ENCODE data around the gene CHST3. TPM values are rescaled to one million over a fixed set of nuclear protein-coding genes. Genes with fewer than 3 reads are reported as not detected.
"Not testable (repeated sequence)": the region's sequence is repeated elsewhere in the genome, so short reads cannot be mapped to it uniquely, and the experiment has no call there.

Gene CHST3
- 26.6 and 29.9 TPM in 2 replicates for total RNA-seq (2014; rRNA removed; shearing (Covaris generic))

GRCh38 chr10:71964098-71964742 is at the start of gene CHST3:
Gene CHST3, plus strand, starts transcription at chr10:71964395. Its CDS starts 41,448 bp downstream, at chr10:72005843.
- DNase-seq (ENCODE audit: low spot score), result peak; percentile 27
- in situ Hi-C loops (cut with HindIII; ENCODE audit: low sequenced_read_pairs), result no loop called here

GRCh38 chr10:71916827-71917226 is 47.4 kb upstream of the CHST3 start:
- in situ Hi-C loops (cut with HindIII; ENCODE audit: low sequenced_read_pairs), result no loop called here
- DNase-seq (ENCODE audit: low spot score), result no peak

GRCh38 chr10:71918992-71919391 is 45.2 kb upstream of the CHST3 start:
- DNase-seq (ENCODE audit: low spot score), result no peak
- in situ Hi-C loops (cut with HindIII; ENCODE audit: low sequenced_read_pairs), result no loop called here

GRCh38 chr10:71919956-71920539 is 44.1 kb upstream of the CHST3 start:
- DNase-seq (ENCODE audit: low spot score); in situ Hi-C loops (cut with HindIII; ENCODE audit: low sequenced_read_pairs): not testable (repeated sequence)

GRCh38 chr10:71920540-71921323 is 43.5 kb upstream of the CHST3 start:
- no peak for DNase-seq (ENCODE audit: low spot score)
- in situ Hi-C loops (cut with HindIII; ENCODE audit: low sequenced_read_pairs), result no loop called here

- DNase-seq (ENCODE audit: low spot score), result peak; percentile 96
- in situ Hi-C loops (cut with HindIII; ENCODE audit: low sequenced_read_pairs), result no loop called here
Observed at GRCh38 chr10:71921324-71922027, 42.7 kb upstream of the CHST3 start.

- in situ Hi-C loops (cut with HindIII; ENCODE audit: low sequenced_read_pairs), result no loop called here
- no peak for DNase-seq (ENCODE audit: low spot score)
Observed at GRCh38 chr10:71923138-71923692, 41.0 kb upstream of the CHST3 start.

- in situ Hi-C loops (cut with HindIII; ENCODE audit: low sequenced_read_pairs), result no loop called here
- DNase-seq (ENCODE audit: low spot score), result no peak
Observed at GRCh38 chr10:71924771-71925170, 39.4 kb upstream of the CHST3 start.

GRCh38 chr10:71927159-71927558 is 37.0 kb upstream of the CHST3 start:
- no peak for DNase-seq (ENCODE audit: low spot score)
- in situ Hi-C loops (cut with HindIII; ENCODE audit: low sequenced_read_pairs), result no loop called here

- in situ Hi-C loops (cut with HindIII; ENCODE audit: low sequenced_read_pairs), result no loop called here
- DNase-seq (ENCODE audit: low spot score), result no peak
Observed at GRCh38 chr10:71927776-71928592, 36.2 kb upstream of the CHST3 start.

GRCh38 chr10:71931295-71931694 is 32.9 kb upstream of the CHST3 start:
- in situ Hi-C loops (cut with HindIII; ENCODE audit: low sequenced_read_pairs), result no loop called here
- DNase-seq (ENCODE audit: low spot score), result no peak

GRCh38 chr10:71933651-71934050 is 30.5 kb upstream of the CHST3 start:
- in situ Hi-C loops (cut with HindIII; ENCODE audit: low sequenced_read_pairs), result no loop called here
- DNase-seq (ENCODE audit: low spot score), result no peak

- no peak for DNase-seq (ENCODE audit: low spot score)
- in situ Hi-C loops (cut with HindIII; ENCODE audit: low sequenced_read_pairs), result no loop called here
Observed at GRCh38 chr10:71938211-71938610, 26.0 kb upstream of the CHST3 start.

GRCh38 chr10:71939304-71939703 is 24.9 kb upstream of the CHST3 start:
- in situ Hi-C loops (cut with HindIII; ENCODE audit: low sequenced_read_pairs), result no loop called here
- no peak for DNase-seq (ENCODE audit: low spot score)

GRCh38 chr10:71939861-71940474 is 24.2 kb upstream of the CHST3 start:
- no peak for DNase-seq (ENCODE audit: low spot score)
- in situ Hi-C loops (cut with HindIII; ENCODE audit: low sequenced_read_pairs), result no loop called here

GRCh38 chr10:71940752-71941151 is 23.4 kb upstream of the CHST3 start:
- no peak for DNase-seq (ENCODE audit: low spot score)
- in situ Hi-C loops (cut with HindIII; ENCODE audit: low sequenced_read_pairs), result no loop called here

- in situ Hi-C loops (cut with HindIII; ENCODE audit: low sequenced_read_pairs), result no loop called here
Observed at GRCh38 chr10:71941318-71941717, 22.9 kb upstream of the CHST3 start.

GRCh38 chr10:71945819-71946474 is 18.2 kb upstream of the CHST3 start:
- DNase-seq (ENCODE audit: low spot score), result no peak
- in situ Hi-C loops (cut with HindIII; ENCODE audit: low sequenced_read_pairs), result no loop called here

More at GRCh38 chr10:71941318-71941717, 22.9 kb upstream of the CHST3 start:
- DNase-seq (ENCODE audit: low spot score), result no peak

Measured in G401 (cell line).